Hematopoietic multipotent progenitor cell (in vitro differentiated cells): ENCODE data around the gene CIROP. TPM values are rescaled to one million over a fixed set of nuclear protein-coding genes. Genes with fewer than 3 reads are reported as not detected.

Experiments
- DNase-seq, 3 donors: peaks; one replicate each; pipeline ENCODE4 v3.0.0-alpha.2; 2011 to 2015; ENCODE audit warnings: low read depth in 2 of 3, low spot score in 2 of 3
- total RNA-seq: library from RNA; depleted of rRNA; stranded (reverse); fragments of >200 nt; gene quantifications from one replicate; pipeline ENCODE4 v1.2.3, GENCODE V29; 2012

CIROP gene
- total RNA-seq, 1 donor, result not detected

DNA sequence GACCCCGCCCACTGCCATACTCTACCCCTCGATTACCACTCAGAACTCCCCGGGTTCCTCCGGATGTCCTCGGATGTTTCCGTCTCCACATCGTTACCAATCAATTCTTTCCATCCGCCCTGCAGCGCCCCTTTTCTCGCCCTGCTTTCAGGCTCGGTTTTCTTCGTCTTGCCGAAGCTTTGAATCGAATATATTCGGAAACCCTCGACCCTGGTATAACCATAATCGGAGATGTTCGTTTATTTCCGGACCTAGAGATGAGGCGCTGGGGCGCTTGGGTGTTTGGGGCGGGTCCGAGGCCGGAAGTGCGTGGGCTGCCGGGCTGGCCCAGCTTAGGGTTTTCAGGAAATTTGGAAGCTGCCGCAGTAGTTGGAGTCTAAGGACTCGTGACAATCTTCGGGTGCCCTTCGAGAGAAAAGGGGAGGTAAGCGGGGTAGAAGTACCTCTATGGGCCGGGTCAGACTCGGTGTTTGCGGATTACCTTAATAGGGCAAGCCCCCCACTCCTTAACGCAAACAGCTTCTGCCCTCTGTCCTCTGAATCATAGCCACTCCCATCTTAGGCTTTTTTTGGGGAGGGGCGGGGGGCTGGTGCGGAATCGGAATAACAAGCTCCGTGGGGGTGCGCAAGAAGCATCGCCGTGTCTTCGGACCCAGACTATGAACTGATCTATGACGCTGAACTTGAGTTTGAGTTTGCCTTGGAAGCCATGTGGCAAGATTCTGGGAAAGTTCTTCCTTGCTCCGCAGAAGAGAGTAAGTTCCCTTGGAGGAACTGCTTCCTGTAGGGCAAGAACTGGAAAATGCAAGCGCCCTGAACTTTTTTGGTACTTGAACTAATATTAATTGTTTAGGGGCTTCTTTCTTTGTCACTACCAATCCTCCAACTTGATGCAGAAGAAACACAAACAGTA, 9.3 kb downstream of the CIROP start, which contains the start of gene C14orf119:
TSS of gene C14orf119 (plus strand) at position 310 of the 913 bp plus-strand sequence. CDS start 2,154 bp downstream, outside the sequence.
- DNase-seq, result peak; percentile 99 to 100 (median 100)

DNA sequence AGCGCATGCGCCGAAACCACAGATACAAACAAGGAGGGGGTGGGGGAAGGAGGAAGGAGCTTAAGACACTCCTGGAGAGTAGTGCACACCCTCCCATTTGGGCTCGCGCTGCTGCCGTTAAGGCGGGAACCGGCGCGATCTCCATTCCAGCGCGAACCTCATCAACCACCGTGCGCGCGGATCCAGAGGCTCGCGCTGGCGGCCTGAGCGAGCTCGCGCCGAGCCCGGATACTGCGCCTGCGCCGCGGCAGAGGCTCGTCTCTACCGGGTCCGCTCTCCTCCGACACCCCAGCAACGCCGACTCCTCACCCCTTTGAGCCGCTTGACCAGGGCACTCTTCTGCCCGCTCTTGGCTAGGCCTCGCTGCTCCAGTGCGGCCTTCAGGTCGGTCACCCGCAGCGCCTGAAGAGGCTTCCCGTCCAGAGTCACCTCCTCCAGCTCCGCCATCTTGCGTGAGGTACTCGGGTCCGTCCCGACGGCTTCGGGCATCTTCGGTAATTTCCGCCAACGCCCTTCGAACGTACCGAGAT, 10.1 kb downstream of the CIROP start, which contains the start of gene ACIN1:
TSS of gene ACIN1 (minus strand) at position 471 of the 530 bp plus-strand sequence. CDS start at position 447, 24 bp downstream.
- peak in 2 of 3 donors; percentile 92 to 96 for DNase-seq

DNA sequence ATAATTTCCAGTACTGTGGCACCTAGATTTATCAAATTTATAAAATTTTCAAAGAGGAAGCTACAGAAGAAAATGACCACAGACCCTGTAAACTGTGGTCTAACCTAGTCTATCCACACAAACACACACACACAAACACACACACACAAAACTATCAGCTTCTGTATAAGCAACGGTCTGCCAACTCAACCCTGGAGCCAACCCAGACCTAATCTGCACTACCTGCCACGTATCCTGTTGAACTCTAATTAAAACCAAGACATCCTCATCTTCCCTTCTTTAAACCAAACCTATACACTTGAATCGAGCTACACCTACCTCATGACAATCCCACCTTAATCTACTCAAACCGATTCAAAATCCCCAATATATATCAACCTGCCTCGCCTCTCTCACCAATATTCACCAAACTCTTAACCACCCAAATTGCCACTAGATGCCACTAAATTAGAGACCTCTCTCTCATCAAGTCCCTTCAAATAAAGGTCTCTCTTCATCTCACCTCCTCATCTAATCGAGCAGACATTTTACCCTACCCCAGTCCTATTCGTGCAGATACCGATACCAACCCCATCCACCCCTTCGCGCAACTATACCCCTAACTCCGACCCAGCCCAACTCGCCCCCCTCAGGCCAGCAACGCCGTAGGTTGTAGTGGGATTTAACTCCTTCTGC, 10.7 kb downstream of the CIROP start:
- peak in 1 of 3 donors; percentile 20 for DNase-seq

DNA sequence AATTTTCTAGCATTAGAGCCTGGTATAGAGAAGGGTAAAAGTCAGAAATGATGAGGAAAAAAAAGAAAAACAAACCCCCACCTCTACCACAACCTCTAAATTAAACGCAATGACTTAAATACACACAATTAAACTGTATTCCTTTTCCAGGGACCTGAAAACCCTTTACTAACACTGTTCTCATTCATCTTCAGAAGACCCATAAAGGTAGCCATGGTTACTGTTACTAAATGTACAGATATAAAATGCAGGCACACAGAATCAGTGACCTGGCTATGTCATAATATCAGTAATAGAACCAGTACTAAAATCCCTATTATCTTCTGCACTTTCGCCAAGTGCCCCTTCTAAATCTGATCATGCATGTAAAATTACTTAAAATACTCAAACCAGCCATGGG, 11.3 kb downstream of the CIROP start:
- no peak for DNase-seq

DNA sequence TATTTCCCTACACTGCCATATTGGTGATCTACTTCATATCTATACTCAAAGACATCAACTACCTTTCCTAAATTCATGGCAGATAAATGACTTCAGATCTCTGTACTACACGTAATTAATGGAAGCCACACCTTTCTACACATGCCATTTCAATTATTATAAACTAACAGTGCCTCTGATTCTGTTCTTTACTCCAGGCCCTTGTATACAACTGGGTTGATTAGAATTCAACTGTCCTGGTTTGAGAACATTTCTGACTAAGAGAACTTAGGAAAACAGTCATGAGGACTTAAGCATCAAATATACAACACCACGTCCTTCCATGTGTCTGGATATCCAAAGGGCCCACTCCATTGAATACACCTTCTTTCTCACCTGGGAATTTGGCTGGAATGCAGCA, 11.7 kb downstream of the CIROP start:
- no peak for DNase-seq

DNA sequence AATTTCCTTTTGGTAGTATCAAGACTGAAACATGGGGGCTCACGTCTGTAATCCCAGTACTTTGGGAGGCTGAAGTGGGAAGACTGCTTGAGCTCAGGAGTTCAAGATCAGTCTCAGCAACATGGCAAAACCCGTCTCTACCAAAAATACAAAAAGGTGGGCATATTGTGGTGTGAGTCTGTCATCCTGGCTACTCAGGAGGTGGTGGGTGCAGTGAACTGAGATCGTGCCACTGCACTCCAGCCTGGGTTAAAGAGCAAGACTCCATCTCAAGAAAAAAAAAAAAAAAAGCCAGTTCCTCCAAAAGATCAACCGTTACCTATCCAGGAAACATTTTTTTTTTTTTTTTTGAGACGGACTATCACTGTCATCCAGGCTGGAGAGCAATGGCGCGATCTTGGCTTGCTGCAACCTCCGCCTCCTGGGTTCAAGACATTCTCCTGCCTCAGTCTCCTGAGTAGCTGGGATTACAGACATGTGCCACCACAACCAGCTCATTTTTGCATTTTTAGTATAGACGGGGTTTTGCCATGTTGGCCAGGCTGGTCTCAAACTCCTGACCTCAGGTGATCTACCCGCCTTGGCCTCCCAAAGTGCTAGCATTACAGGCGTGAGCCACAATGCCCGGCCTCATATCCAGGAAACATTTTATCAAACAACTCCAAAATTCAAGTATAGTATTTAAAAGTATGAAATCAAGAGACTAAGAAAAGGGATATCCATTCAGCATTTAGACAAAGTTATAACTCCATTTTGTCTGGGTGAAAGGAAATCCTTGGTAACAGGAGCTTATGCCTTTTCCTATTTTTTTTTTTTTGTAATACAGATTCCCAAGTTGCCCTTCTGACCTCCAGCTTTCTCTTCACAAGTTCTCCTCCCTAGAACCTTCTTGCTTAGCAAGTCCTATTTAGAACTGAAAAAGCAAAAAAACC, 13.2 kb downstream of the CIROP start:
- DNase-seq, result no peak

DNA sequence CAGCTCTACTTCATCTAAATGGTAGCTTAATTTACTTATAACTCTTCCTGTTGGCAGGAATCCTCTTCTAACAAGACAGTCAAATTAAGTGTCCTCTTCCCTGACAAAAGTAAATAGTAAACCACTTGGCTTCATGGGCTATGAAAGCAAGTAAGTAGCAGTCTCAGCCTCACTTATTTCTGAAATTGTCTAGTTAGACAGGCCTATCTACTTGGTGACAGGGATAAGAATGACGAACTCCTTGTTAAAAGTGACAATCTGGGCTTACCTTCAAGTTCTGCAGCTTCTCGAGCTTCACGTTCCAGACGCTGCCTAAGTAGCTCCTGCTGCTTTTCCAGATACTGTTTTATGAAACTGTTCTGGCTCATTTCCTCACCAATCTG, 14.5 kb downstream of the CIROP start:
- DNase-seq, result no peak

DNA sequence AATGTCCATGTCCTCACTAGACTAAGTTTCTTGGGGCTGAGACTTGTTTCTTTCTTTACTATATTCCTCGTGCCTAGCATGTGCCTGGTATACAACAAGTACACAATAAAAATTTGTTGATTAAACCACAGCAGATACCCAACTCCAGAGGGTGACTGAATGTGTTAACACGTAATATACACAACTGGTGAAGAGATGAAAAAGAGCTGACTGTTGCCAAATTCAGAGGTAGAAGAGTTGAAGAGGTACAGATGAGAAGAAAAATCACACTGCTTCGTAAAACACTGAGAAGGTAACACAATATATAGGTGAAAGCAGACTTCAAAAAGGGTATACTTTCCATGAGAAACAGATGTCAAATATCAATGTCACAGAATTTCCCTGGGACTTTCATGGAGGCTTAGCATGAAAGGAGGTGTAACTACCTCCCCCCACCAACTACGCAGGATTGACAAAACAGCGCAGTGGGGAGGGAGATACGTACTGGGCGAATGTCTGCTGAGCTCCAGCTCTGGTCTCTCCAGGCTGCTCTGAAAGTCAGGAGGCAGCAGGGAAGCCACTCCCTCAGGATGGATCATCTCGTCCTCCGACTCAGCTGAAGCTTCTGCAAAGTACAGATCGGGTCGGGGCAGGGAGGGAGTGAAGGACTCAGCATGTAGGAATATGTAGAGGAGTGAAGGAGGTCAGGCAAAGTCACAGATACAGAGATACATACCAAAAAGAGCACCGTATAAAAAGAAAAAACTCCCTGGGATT, 15.1 kb downstream of the CIROP start:
- DNase-seq, result no peak

DNA sequence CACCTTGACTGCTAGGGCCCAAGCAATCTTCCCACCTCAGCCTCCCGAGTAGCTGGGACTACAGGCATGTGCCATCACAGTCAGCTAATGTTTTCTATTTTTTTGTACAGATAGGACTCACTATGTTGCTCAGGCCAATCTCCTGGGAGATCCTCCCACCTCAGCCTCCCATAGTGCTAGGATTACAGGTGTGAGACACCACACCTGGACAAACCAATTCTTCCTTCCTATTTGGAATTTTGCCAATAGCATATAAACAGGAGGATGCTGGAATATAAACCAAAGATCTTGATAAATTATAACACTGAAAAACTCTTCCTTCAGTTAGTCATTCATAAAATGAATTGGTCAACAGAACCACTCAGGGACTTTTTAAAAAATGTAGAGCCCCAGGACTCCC, 18.2 kb downstream of the CIROP start:
- DNase-seq, result no peak

DNA sequence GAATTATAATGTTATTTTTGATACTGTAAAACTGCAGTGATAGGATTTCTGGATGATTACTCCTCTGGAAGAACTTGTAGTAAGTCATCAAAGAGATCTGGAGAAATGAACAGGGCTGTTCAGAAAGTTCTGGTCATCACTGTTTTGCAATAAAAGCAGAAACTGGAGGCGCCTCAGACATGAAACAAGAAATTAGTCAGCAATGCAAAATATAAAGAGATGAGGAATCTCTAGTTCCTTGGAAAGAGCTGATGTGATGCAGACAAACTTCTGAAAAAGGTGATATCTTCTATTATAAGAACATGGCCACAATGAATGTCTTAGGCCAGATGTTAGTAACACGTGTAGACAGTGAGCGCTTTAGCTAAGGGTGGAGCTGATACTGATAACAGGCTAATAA, 19.3 kb downstream of the CIROP start:
- no peak for DNase-seq

DNA sequence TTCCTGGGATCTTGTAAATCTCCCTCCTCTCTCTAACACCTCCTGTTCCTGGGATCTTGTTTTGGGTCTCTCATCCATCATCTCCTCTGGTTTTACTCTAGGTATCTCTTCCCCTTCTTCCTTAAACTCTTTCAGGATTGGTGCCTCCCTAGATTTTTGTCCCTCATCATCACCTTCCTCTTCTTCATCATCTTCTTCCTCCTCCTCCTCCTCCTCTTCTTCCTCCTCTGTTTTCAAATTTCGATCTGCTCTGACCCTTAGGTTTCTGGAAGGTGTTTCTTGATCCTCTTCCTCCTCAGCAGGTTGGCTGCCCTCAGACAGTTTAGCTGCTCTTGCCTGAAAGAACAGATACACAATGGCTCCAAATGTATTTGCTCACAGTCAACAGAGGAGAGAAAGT, 24.3 kb downstream of the CIROP start:
- no peak for DNase-seq

DNA sequence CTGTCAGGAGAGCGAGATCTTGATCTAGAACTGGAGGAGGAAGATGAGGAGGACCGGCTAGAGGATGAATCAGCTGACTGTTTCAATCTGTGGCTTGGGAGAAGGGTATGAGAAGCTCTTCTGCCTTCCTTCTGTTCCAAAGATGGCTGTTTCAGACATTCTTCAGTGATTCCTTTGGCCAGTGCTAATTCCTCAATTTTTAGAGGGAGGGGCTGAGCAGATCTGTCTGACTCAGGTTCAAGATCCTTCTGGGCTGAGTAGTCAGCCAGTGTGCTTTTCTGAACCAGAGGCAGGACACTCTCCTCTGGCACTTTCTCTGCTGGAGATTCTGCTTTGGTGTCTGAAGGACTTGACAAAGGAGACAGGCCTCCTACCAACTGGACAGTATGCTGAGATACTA, 25.1 kb downstream of the CIROP start:
- no peak for DNase-seq

DNA sequence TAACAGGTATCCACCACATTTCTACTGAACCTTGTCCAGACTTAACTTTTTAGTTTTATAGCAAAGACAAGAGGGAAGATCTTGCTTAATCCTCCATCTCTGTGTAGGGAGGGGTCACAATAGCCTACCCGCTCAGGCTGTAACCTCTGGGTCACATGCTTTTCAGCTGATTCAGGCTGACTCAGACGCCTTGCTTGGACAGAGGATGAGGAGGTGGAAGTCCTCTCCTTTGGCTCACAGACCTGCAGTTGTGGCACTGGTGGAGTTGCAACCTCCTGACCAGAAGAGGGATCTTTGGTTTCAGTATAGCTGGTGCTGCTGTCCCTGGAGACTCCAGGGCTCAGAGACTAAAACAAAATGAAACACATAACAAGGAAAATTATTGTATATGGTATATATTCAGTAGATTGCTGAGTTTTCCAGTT, 26.1 kb downstream of the CIROP start:
- DNase-seq, result no peak

DNA sequence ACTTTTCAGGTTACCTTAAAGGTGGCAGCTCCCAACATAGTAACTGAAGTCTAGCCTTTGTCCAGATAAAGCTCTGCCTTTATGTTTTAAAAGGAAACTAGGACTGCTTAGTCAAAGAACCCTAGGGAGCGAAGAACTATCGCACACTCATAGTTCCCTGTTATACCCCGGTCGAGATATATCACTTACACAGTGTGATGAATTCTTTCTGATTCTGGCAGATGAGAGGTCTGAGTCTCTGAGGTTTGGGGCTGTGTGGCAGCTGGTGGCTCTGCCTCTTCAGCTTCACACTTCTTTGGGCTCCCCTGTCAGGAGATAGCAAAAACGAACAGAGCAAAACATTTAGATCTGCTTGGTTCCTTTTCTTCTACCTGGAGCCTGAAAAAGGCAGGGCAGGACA, 26.8 kb downstream of the CIROP start:
- DNase-seq, result no peak

DNA sequence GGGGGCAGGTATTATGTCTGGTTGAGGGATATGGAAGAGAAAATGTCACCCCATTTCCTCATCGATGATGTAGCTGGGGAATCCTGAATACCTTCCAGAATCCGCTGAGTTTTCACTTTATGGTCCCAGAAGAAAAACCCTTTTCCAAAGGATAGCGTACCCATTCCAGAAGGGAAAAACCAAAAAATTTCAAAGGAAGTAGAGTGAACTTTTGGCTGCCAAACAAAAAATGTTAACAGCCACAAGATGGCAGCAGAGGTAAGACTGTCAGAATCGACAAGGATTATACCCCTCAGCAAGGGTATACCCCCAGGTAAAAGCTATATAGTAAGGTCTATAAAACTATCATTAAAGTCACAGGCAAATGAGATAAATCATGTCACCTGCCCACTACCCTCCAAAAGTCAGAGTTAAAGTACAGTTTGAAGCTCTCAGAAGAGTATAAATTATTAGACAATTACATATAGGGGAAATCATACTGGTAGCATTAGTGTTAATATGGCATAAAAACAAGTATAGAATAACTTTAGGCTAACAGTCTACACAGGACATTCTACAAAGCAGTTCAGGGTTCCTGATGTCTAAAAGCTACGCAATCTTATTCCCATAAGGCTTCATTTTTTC, 27.9 kb downstream of the CIROP start:
- peak in 2 of 3 donors; percentile 29 to 58 for DNase-seq

DNA sequence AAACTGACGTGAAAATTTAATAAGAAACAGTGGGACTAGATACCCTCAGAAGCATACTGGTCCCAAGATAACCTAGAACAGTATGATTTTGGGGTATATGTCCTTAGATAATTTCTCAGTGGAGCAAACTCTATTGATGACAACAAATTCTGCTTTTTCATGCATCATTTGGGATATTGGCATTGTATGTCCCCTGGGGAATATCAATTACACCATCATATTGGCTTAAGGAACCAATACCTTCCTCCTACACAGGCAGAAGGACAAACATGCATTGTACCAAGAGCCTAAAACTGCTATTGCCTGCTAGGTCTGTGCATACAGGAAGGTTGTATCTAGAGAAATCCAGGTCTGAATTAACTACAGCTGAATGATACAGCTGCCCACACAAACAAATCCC, 29.9 kb downstream of the CIROP start:
- DNase-seq, result no peak

DNA sequence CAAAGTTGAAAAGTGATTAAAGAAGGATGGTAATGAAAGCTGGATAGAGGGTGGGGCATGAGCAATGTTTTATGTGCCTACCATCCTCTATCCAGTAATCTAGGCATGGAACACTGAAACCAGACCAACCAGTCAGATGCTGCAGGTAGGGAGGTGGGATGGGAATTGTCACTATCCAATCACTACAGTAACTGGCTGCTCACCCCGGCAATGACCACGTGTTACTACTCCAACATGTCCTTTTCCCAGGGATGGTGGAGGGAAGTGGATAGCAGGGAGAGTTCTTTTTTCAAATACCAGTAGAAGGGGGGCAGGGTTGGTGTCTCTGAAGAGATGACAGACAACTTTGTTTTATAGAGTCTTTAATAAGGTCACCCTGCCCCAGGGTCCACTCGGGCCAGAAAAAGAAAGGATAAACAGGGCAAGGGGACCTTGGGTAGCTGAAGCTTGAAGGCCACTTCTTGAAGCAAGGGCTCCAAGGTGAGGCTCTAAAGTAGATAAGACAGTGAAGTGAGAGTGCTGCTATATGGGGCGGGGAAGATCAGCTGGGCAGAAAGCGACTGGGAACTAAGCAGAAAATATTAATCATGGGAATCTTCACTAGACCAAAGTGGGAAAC, 32.8 kb downstream of the CIROP start:
- no peak for DNase-seq

DNA sequence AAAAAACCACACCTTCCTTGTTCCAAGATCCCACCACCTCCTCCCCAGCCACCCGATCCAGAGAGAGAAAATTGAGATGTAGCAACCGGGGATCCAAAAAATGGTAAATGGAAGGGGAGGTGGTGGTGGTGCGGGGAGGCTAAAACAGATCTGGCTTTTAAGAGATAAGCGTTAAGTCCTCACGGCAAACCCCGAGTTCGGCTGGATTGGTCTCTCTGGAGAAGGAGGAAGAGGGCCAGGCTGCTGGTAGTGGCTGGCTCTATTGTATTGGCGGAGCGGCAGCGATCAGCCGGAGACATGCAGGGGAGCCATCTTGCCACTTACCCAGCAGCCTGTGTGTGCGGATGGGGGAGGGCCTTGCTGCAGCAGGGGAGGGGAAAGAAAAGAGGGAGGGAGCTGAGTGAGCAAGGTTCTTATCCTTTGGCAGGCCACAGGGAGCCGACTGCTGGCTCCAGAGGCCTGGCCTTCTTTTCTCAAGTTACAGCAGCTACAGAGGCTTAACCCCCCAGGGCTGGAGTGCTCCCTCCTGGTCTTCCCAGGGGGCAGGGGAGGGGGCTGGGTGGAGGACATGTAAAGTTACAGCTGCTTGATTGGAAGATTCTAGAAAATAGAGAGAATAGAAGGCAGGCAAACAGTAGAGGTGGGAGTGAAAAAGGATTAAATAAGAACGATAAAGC, 33.4 kb downstream of the CIROP start:
- peak; percentile 50 to 85 (median 85) for DNase-seq
